BLaER1 treated with 17β-estradiol and CSF1 and Interleukin-3, amounts not matched to agents 10 nM and 100 nM (cell line): ENCODE results near the gene PCNT.

Source experiments
- H3K27ac ChIP-seq, 11 experiments: shearing (Covaris generic); formaldehyde crosslinking; 2 replicates each; pipeline ENCODE4 v1.8.1; 2022
- H3K27me3 ChIP-seq, 11 experiments: shearing (Covaris generic); formaldehyde crosslinking; 2 replicates each; pipeline ENCODE4 v1.8.1; 2022
- H3K36me3 ChIP-seq, 11 experiments: shearing (Covaris generic); formaldehyde crosslinking; 2 replicates each; pipeline ENCODE4 v1.8.1; 2022
- H3K4me1 ChIP-seq, 10 experiments: shearing (Covaris generic); formaldehyde crosslinking; 2 replicates each; pipeline ENCODE4 v1.8.1; 2022
- H3K4me2 ChIP-seq, 11 experiments: shearing (Covaris generic); formaldehyde crosslinking; 2 replicates each; pipeline ENCODE4 v1.8.1; 2022
- H3K4me3 ChIP-seq, 10 experiments: shearing (Covaris generic); formaldehyde crosslinking; 2 replicates each; pipeline ENCODE4 v1.8.1; 2022
- H3K9ac ChIP-seq, 11 experiments: shearing (Covaris generic); formaldehyde crosslinking; 2 replicates each; pipeline ENCODE4 v1.8.1; 2022
- H3K9me3 ChIP-seq, 11 experiments: shearing (Covaris generic); formaldehyde crosslinking; replicated peaks in 1 of 11; 2 replicates each; pipeline ENCODE4 v1.8.1; 2022
- H4K20me1 ChIP-seq, 11 experiments: shearing (Covaris generic); formaldehyde crosslinking; 2 replicates each; pipeline ENCODE4 v1.8.1; 2022
- Cebpa-rat ChIP-seq, 11 experiments: shearing (Covaris generic); IDR thresholded peaks; 2 replicates each; pipeline ENCODE4 v1.8.1; 2022

PCNT gene

GRCh38 chr21:46436621-46437020, 112.7 kb downstream of the PCNT start:
- H3K9ac ChIP-seq, result no peak overlapping the region
- H3K27me3 ChIP-seq, result no peaks in the 10 kb centered on the region
- peaks cover 0 to 34% (median 9%) of the 10 kb centered on the region in 10 experiments; a peak in 10 of 20 replicates for H3K4me1 ChIP-seq
- peaks cover 0 to 49% (median 0%) of the 10 kb centered on the region in 11 experiments; a peak in 7 of 22 replicates for H4K20me1 ChIP-seq
- H3K9me3 ChIP-seq, result no peaks in the 10 kb centered on the region
- peak overlapping the region in 5 of 11 experiments; percentile 23 to 71 (median 34); a peak in 8 of 22 replicates for H3K4me2 ChIP-seq
- H3K36me3 ChIP-seq, result peaks cover 59 to 100% (median 100%) of the 10 kb centered on the region in 11 experiments
- H3K27ac ChIP-seq, result no peak overlapping the region
- H3K4me3 ChIP-seq, result no peak overlapping the region
- no peak for TF ChIP-seq Cebpa-rat (IDR thresholded peaks at IDR 0.05)

DNA sequence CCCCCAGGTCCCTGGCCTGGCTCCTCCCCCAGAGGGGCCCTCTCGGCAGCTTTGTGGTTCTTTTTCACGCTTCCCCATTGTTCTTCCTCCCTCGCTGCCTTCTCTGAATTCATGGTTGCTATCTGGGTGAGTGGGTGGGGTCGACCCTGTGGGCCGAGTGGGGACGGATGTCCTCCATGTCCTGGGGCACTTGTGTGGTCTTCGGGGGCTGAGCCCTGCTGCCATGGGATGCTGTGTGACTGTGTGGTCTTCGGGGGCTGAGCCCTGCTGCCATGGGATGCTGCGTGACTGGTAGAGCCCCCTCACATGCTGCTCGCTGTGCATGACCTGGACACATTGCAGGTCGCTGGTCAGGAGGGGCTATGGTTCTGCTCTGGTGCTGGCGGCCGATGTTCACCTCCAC, 113.1 kb downstream of the PCNT start:
- H3K27me3 ChIP-seq, result no peaks in the 10 kb centered on the region
- no peak for TF ChIP-seq Cebpa-rat (IDR thresholded peaks at IDR 0.05)
- H3K36me3 ChIP-seq, result peaks cover 61 to 100% (median 100%) of the 10 kb centered on the region in 11 experiments
- no peak overlapping the region for H3K4me3 ChIP-seq
- no peak overlapping the region for H3K9ac ChIP-seq
- no peak overlapping the region for H3K27ac ChIP-seq
- peaks cover 0 to 49% (median 0%) of the 10 kb centered on the region in 11 experiments; a peak in 7 of 22 replicates for H4K20me1 ChIP-seq
- peak overlapping the region in 5 of 11 experiments; percentile 23 to 71 (median 34); a peak in 8 of 22 replicates for H3K4me2 ChIP-seq
- H3K4me1 ChIP-seq, result peaks cover 0 to 29% (median 7%) of the 10 kb centered on the region in 10 experiments; a peak in 10 of 20 replicates
- no peaks in the 10 kb centered on the region for H3K9me3 ChIP-seq

GRCh38 chr21:46437511-46437910, 113.6 kb downstream of the PCNT start:
- Histone ChIP-seq H3K27me3 (no peaks in the 10 kb centered on the region), H3K27ac (no peak overlapping the region), H3K9me3 (no peaks in the 10 kb centered on the region), H3K9ac (no peak overlapping the region), H3K4me1 (peaks cover 0 to 25% (median 5%) of the 10 kb centered on the region in 10 experiments; a peak in 10 of 20 replicates), H3K4me2 (peak overlapping the region in 3 of 11 experiments; percentile 28 to 71 (median 62); a peak in 5 of 22 replicates), H3K4me3 (no peak overlapping the region), H3K36me3 (peaks cover 65 to 100% (median 100%) of the 10 kb centered on the region in 11 experiments), H4K20me1 (peaks cover 0 to 49% (median 0%) of the 10 kb centered on the region in 11 experiments; a peak in 7 of 22 replicates)
- no peak for TF ChIP-seq Cebpa-rat (IDR thresholded peaks at IDR 0.05)

- H3K9me3 ChIP-seq, result no peaks in the 10 kb centered on the region
- H3K27me3 ChIP-seq, result no peaks in the 10 kb centered on the region
- no peak overlapping the region for H3K9ac ChIP-seq
- peaks cover 0 to 46% (median 0%) of the 10 kb centered on the region in 11 experiments; a peak in 7 of 22 replicates for H4K20me1 ChIP-seq
- H3K27ac ChIP-seq, result no peak overlapping the region
- no peak overlapping the region for H3K4me3 ChIP-seq
- no peak overlapping the region for H3K4me2 ChIP-seq
- peaks cover 72 to 100% (median 100%) of the 10 kb centered on the region in 11 experiments for H3K36me3 ChIP-seq
- TF ChIP-seq Cebpa-rat (IDR thresholded peaks at IDR 0.05), result no peak
- peaks cover 0 to 25% (median 7%) of the 10 kb centered on the region in 10 experiments; a peak in 10 of 20 replicates for H3K4me1 ChIP-seq
These were observed 114.3 kb downstream of the PCNT start for GRCh38 chr21:46438241-46438640.

DNA sequence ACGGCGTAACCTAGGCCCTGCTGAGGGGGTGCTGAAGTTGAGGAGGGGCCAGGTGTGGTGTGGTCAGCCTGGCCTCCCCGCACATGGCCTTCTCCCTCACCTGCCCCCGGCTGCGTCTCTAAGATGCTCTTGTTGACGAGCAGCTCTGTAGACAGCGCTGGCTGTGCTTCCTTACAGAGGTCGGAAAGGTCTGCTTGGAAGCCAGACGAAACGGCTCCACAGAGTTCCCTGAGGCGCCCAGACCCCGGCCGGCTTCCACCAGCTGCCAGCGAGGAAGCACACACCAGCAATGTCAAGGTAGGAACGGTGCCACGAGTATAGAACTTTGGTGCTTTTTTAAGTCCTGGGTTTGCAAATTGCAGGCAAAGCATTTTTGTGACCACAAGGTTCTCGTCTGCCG, 116.0 kb downstream of the PCNT start:
- Histone ChIP-seq H3K4me3 (no peak overlapping the region), H3K9me3 (no peaks in the 10 kb centered on the region), H3K4me1 (peaks cover 0 to 33% (median 7%) of the 10 kb centered on the region in 10 experiments; a peak in 10 of 20 replicates), H3K27ac (no peak overlapping the region), H4K20me1 (peaks cover 0 to 47% (median under 1%) of the 10 kb centered on the region in 11 experiments; a peak in 8 of 22 replicates), H3K4me2 (no peak overlapping the region), H3K27me3 (no peaks in the 10 kb centered on the region), H3K36me3 (peaks cover 79 to 100% (median 99%) of the 10 kb centered on the region in 11 experiments), H3K9ac (no peak overlapping the region)
- TF ChIP-seq Cebpa-rat (IDR thresholded peaks at IDR 0.05), result no peak

DNA sequence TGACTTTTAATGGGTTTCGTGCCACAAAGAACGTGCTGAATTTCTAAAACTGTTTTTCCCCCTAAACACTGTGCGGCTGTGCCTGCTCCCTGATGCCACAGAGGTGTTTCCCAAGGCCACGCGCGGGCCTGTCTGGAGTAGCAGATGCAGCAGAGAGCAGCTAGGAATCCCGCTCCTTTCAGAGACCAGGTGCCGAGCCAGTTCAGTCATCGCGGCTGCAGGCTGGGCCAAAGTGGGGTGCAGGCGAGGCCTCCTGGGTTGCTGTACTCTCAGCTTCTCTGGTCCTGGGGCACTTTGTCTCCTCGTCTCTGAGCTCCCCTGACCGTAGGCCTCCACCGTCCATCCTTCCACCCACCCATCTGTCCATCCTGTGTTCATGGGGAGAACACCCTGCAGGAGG, 117.4 kb downstream of the PCNT start:
- Histone ChIP-seq H3K4me1 (peaks cover 0 to 27% (median 7%) of the 10 kb centered on the region in 10 experiments; a peak in 10 of 20 replicates), H4K20me1 (peaks cover 0 to 40% (median 0%) of the 10 kb centered on the region in 11 experiments; a peak in 8 of 22 replicates), H3K9ac (no peak overlapping the region), H3K4me3 (no peak overlapping the region), H3K27ac (no peak overlapping the region), H3K36me3 (peaks cover 85 to 100% (median 97%) of the 10 kb centered on the region in 11 experiments), H3K4me2 (no peak overlapping the region), H3K9me3 (no peaks in the 10 kb centered on the region), H3K27me3 (no peaks in the 10 kb centered on the region)
- no peak for TF ChIP-seq Cebpa-rat (IDR thresholded peaks at IDR 0.05)

- Histone ChIP-seq H3K27ac (no peak overlapping the region), H3K9me3 (peaks cover 0 to 4% (median 1%) of the 10 kb centered on the region in 11 experiments; a peak in 9 of 22 replicates), H3K4me3 (no peak overlapping the region), H3K4me1 (peaks cover 0 to 21% (median 5%) of the 10 kb centered on the region in 10 experiments; a peak in 10 of 20 replicates), H3K9ac (no peak overlapping the region), H3K4me2 (no peak overlapping the region), H3K27me3 (no peaks in the 10 kb centered on the region), H3K36me3 (peaks cover 92 to 100% (median 97%) of the 10 kb centered on the region in 11 experiments), H4K20me1 (peaks cover 0 to 35% (median 0%) of the 10 kb centered on the region in 11 experiments; a peak in 8 of 22 replicates)
- no peak for TF ChIP-seq Cebpa-rat (IDR thresholded peaks at IDR 0.05)
These were observed 118.1 kb downstream of the PCNT start for GRCh38 chr21:46441961-46442498.

DNA sequence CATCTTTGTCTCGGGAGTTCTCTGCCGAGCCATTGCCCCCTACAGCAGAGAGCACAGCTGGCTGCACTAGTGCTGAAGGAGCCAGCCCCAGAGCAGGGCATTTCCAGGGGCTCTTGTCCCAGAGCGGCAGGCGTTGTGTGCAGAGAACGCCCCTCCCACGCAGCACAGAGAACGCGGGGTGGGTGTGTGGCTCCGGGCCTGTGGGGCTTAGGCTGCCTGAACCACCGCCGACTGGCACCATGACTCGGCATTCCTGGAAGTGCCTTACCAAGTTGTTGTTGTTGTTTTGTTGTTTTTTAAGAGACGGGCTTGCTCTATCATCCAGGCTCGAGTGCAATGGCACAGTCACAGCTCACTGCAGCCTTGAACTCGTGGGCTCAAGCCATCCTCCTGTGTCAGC, 119.0 kb downstream of the PCNT start:
- Histone ChIP-seq H3K4me3 (no peak overlapping the region), H3K4me2 (peak overlapping the region in 1 of 11 experiments; percentile 10; a peak in 1 of 22 replicates), H3K27me3 (no peaks in the 10 kb centered on the region), H3K9me3 (peaks cover 3 to 13% (median 10%) of the 10 kb centered on the region in 11 experiments), H4K20me1 (peaks cover 0 to 26% (median 0%) of the 10 kb centered on the region in 11 experiments; a peak in 8 of 22 replicates), H3K36me3 (peaks cover 92 to 100% (median 97%) of the 10 kb centered on the region in 11 experiments), H3K9ac (no peak overlapping the region; a peak in 1 of 22 replicates), H3K27ac (peak overlapping the region in 5 of 11 experiments; percentile 6 to 47 (median 14); a peak in 4 of 22 replicates), H3K4me1 (peaks cover 0 to 14% (median 3%) of the 10 kb centered on the region in 10 experiments; a peak in 7 of 20 replicates)
- TF ChIP-seq Cebpa-rat (IDR thresholded peaks at IDR 0.05), result no peak

- H3K9me3 ChIP-seq, result peaks cover 13 to 22% (median 20%) of the 10 kb centered on the region in 11 experiments
- H3K4me1 ChIP-seq, result peaks cover 0 to 14% (median 3%) of the 10 kb centered on the region in 10 experiments; a peak in 7 of 20 replicates
- TF ChIP-seq Cebpa-rat (IDR thresholded peaks at IDR 0.05), result no peak
- H3K27ac ChIP-seq, result peak overlapping the region in 2 of 11 experiments; percentile 14 to 47; a peak in 1 of 22 replicates
- H3K4me2 ChIP-seq, result no peak overlapping the region
- no peaks in the 10 kb centered on the region for H3K27me3 ChIP-seq
- H4K20me1 ChIP-seq, result peaks cover 0 to 24% (median 0%) of the 10 kb centered on the region in 11 experiments; a peak in 8 of 22 replicates
- no peak overlapping the region for H3K4me3 ChIP-seq
- H3K36me3 ChIP-seq, result peaks cover 91 to 100% (median 97%) of the 10 kb centered on the region in 11 experiments
- 0 out of 22 replicates have a peak overlapping the region, but pooled peaks of 2 of the 11 experiments have one; percentile 14 to 18 for H3K9ac ChIP-seq
These were observed 120.0 kb downstream of the PCNT start for GRCh38 chr21:46443910-46444309.
